ENCODE results near the gene EEF1A1. TPM values are rescaled to one million over a fixed set of nuclear protein-coding genes. Genes with fewer than 3 reads are reported as not detected.
"Not testable (repeated sequence)": the region's sequence is repeated elsewhere in the genome, so short reads cannot be mapped to it uniquely, and the experiment has no call there.

The EEF1A1 gene
- total RNA-seq, 1 donor from 2014 or later, result 12,032 TPM

GRCh38 chr6:73564578-73565345 is 43.9 kb upstream of the EEF1A1 start:
- TF ChIP-seq CTCF (IDR thresholded peaks at IDR 0.05; ENCODE audit: unreplicated experiment), result no peak
- H3K27me3 Mint-ChIP-seq, result no peaks in the 10 kb centered on the region
- no peak for DNase-seq (ENCODE audit: low spot score, unreplicated experiment)
- no peaks in the 10 kb centered on the region for H3K9me3 Mint-ChIP-seq (ENCODE audit: low read depth)
- H3K4me3 Mint-ChIP-seq (ENCODE audit: low read depth), result no peak overlapping the region
- no peak overlapping the region for H3K27ac Mint-ChIP-seq
- peaks cover 11% of the 10 kb centered on the region for H3K4me1 Mint-ChIP-seq (ENCODE audit: low read depth)
- H3K36me3 Mint-ChIP-seq (ENCODE audit: insufficient read depth), result no peaks in the 10 kb centered on the region

- Mint-ChIP-seq H3K9me3 (ENCODE audit: low read depth) (no peaks in the 10 kb centered on the region), H3K36me3 (ENCODE audit: insufficient read depth) (no peaks in the 10 kb centered on the region), H3K27ac (no peak overlapping the region), H3K4me3 (ENCODE audit: low read depth) (no peak overlapping the region), H3K27me3 (no peaks in the 10 kb centered on the region), H3K4me1 (ENCODE audit: low read depth) (peaks cover 18% of the 10 kb centered on the region)
- no peak for DNase-seq (ENCODE audit: low spot score, unreplicated experiment)
- no peak for TF ChIP-seq CTCF (IDR thresholded peaks at IDR 0.05; ENCODE audit: unreplicated experiment)
Observed at GRCh38 chr6:73562558-73562957, 41.7 kb upstream of the EEF1A1 start.

GRCh38 chr6:73560853-73561407 is 40.1 kb upstream of the EEF1A1 start:
- DNase-seq (ENCODE audit: low spot score, unreplicated experiment), result no peak
- H3K36me3 Mint-ChIP-seq (ENCODE audit: insufficient read depth), result no peaks in the 10 kb centered on the region
- H3K9me3 Mint-ChIP-seq (ENCODE audit: low read depth), result no peaks in the 10 kb centered on the region
- H3K4me3 Mint-ChIP-seq (ENCODE audit: low read depth), result no peak overlapping the region
- H3K27ac Mint-ChIP-seq, result no peak overlapping the region
- no peak for TF ChIP-seq CTCF (IDR thresholded peaks at IDR 0.05; ENCODE audit: unreplicated experiment)
- no peaks in the 10 kb centered on the region for H3K27me3 Mint-ChIP-seq
- peaks cover 14% of the 10 kb centered on the region for H3K4me1 Mint-ChIP-seq (ENCODE audit: low read depth)

- no peak for DNase-seq (ENCODE audit: low spot score, unreplicated experiment)
- Mint-ChIP-seq H3K36me3 (ENCODE audit: insufficient read depth) (no peaks in the 10 kb centered on the region), H3K4me1 (ENCODE audit: low read depth) (peaks cover 14% of the 10 kb centered on the region), H3K27ac (no peak overlapping the region), H3K27me3 (no peaks in the 10 kb centered on the region), H3K4me3 (ENCODE audit: low read depth) (no peak overlapping the region), H3K9me3 (ENCODE audit: low read depth) (no peaks in the 10 kb centered on the region)
- TF ChIP-seq CTCF (IDR thresholded peaks at IDR 0.05; ENCODE audit: unreplicated experiment), result no peak
Observed at GRCh38 chr6:73560182-73560732, 39.4 kb upstream of the EEF1A1 start.

- H3K27ac Mint-ChIP-seq, result peak overlapping the region; percentile 33
- not testable (repeated sequence) for H3K4me3 Mint-ChIP-seq (ENCODE audit: low read depth); H3K9me3 Mint-ChIP-seq (ENCODE audit: low read depth); H3K27me3 Mint-ChIP-seq; DNase-seq (ENCODE audit: low spot score, unreplicated experiment); H3K36me3 Mint-ChIP-seq (ENCODE audit: insufficient read depth)
- H3K4me1 Mint-ChIP-seq (ENCODE audit: low read depth), result peaks cover 14% of the 10 kb centered on the region
Observed at GRCh38 chr6:73559399-73559794, 38.6 kb upstream of the EEF1A1 start.

Measured in progenitor cell of endocrine pancreas (in vitro differentiated cells).